ENCODE data around the gene MRPL52. TPM values are rescaled to one million over a fixed set of nuclear protein-coding genes. Genes with fewer than 3 reads are reported as not detected.
"Not testable (repeated sequence)": the region's sequence is repeated elsewhere in the genome, so short reads cannot be mapped to it uniquely, and the experiment has no call there.

The MRPL52 gene
- total and polyA plus RNA-seq, 7 experiments from 2014 or later = 32.9 to 189 (median 58.5) TPM

GRCh38 chr14:22854963-22855724 lies 25.5 kb downstream of the MRPL52 start:
- Mint-ChIP-seq H3K27me3 (peaks cover 0 to 26% (median 0%) of the 10 kb centered on the region in 5 donors), H3K9me3 (peaks cover 0 to 4% (median 0%) of the 10 kb centered on the region in 11 donors), H3K27ac (peak overlapping the region in 1 of 9 donors; percentile 14), H3K4me1 (peaks cover 8 to 40% (median 30%) of the 10 kb centered on the region in 7 donors), H3K36me3 (peaks cover 0 to 5% (median 0%) of the 10 kb centered on the region in 5 donors), H3K4me3 (peak overlapping the region in 3 of 10 donors; percentile 17 to 51 (median 17))
- ChIA-PET CTCF (interaction anchor here (0.5 to 10.8 kb wide), 27 partner anchors 11 to 1213 kb away, joined by 3 to 143 read pairs (median 4); partner anchors contain the start of genes HAUS4, LRP10 and OR6J1), POLR2A (interaction anchor here (0.9 to 1.6 kb wide), 6 partner anchors 18 to 315 kb away, joined by 3 to 8 read pairs (median 4); no protein-coding TSS in a partner anchor)
- Histone ChIP-seq H3K36me3 (ENCODE audit: control insufficient read depth in 2 of 3, insufficient read depth in 3 of 3, low read length in 3 of 3) (no peaks in the 10 kb centered on the region), H3K4me3 (ENCODE audit: low read length) (no peak overlapping the region), H3K4me1 (ENCODE audit: control insufficient read depth in 2 of 2, insufficient read depth in 2 of 2, low read length in 2 of 2) (peaks cover 13 to 14% of the 10 kb centered on the region in 2 donors), H3K9me3 (ENCODE audit: control insufficient read depth in 2 of 3, low read length in 3 of 3) (no peaks in the 10 kb centered on the region), H3K27me3 (ENCODE audit: control insufficient read depth in 2 of 2, insufficient read depth in 2 of 2, low read length in 2 of 2) (no peaks in the 10 kb centered on the region), H3K27ac (ENCODE audit: low read depth, low read length) (no peak overlapping the region)
- DNase-seq = no peak
- intact Hi-C loops (cut with micrococcal nuclease) = loop anchor here (5.0 to 10.0 kb wide), 3 partner anchors 268 to 990 kb away; partner anchors contain the start of gene DAD1 (in 1 of the 2)
- no peak for ATAC-seq

GRCh38 chr14:22856428-22856827 lies 26.7 kb downstream of the MRPL52 start:
- Histone ChIP-seq H3K4me3 (ENCODE audit: low read length) (no peak overlapping the region), H3K27ac (ENCODE audit: low read depth, low read length) (no peak overlapping the region), H3K4me1 (ENCODE audit: control insufficient read depth in 2 of 2, insufficient read depth in 2 of 2, low read length in 2 of 2) (peaks cover 13 to 14% of the 10 kb centered on the region in 2 donors), H3K27me3 (ENCODE audit: control insufficient read depth in 2 of 2, insufficient read depth in 2 of 2, low read length in 2 of 2) (no peaks in the 10 kb centered on the region), H3K36me3 (ENCODE audit: control insufficient read depth in 2 of 3, insufficient read depth in 3 of 3, low read length in 3 of 3) (no peaks in the 10 kb centered on the region), H3K9me3 (ENCODE audit: control insufficient read depth in 2 of 3, low read length in 3 of 3) (no peaks in the 10 kb centered on the region)
- DNase-seq (no peak), ATAC-seq (no peak)
- peaks cover 0 to 6% (median 0%) of the 10 kb centered on the region in 5 donors for H3K36me3 Mint-ChIP-seq
- intact Hi-C loops (cut with micrococcal nuclease) = loop anchor here (10.0 kb wide), 2 partner anchors 942 to 992 kb away; no protein-coding TSS in a partner anchor
- H3K27ac Mint-ChIP-seq = peak overlapping the region in 1 of 9 donors; percentile 2
- ChIA-PET POLR2A (interaction anchor here (4.0 kb wide), 1 partner anchor 15 kb away, joined by 29 read pairs; the partner anchor contains the start of gene LRP10), CTCF (interaction anchor here (0.9 to 10.8 kb wide), 3 partner anchors 25 to 35 kb away, joined by 3 to 143 read pairs (median 6); no protein-coding TSS in a partner anchor)
- H3K4me3 Mint-ChIP-seq = peak overlapping the region in 3 of 10 donors; percentile 1 to 6 (median 1)
- peaks cover 8 to 36% (median 30%) of the 10 kb centered on the region in 7 donors for H3K4me1 Mint-ChIP-seq
- peaks cover 0 to 38% (median 0%) of the 10 kb centered on the region in 5 donors for H3K27me3 Mint-ChIP-seq
- H3K9me3 Mint-ChIP-seq = peaks cover 0 to 5% (median 0%) of the 10 kb centered on the region in 11 donors

DNA sequence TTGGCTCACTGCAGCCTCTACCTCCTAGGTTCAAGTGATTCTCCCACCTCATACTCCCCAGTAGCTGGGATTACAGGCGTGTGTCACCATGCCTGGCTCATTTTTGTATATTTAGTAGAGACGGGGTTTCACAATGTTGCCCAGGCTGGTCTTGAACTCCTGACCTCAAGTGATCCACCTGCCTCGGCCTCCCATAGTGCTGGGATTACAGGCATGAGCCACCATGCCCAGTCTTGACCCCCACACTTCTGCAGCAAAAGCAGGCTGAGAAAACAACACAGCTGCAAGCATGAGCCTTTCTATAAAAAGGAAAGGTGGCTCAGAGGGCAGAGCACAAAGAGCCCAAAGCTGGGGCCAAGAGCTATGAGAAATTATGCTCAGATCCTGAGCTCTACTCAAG lies 30.7 kb downstream of the MRPL52 start:
- peaks cover 0 to 17% (median 0%) of the 10 kb centered on the region in 5 donors for H3K36me3 Mint-ChIP-seq
- peaks cover 0 to 10% (median 0%) of the 10 kb centered on the region in 11 donors for H3K9me3 Mint-ChIP-seq
- H3K9me3 ChIP-seq (ENCODE audit: control insufficient read depth in 2 of 3, low read length in 3 of 3); H3K27me3 ChIP-seq (ENCODE audit: control insufficient read depth in 2 of 2, insufficient read depth in 2 of 2, low read length in 2 of 2); H3K36me3 ChIP-seq (ENCODE audit: control insufficient read depth in 2 of 3, insufficient read depth in 3 of 3, low read length in 3 of 3); H3K27ac ChIP-seq (ENCODE audit: low read depth, low read length); H3K4me3 Mint-ChIP-seq; ATAC-seq; DNase-seq; H3K4me3 ChIP-seq (ENCODE audit: low read length); intact Hi-C loops (cut with micrococcal nuclease): not testable (repeated sequence)
- H3K27ac Mint-ChIP-seq = peak overlapping the region in 1 of 9 donors; percentile 21
- ChIA-PET CTCF (interaction anchor here (0.7 to 1.4 kb wide), 5 partner anchors 10 to 40 kb away, joined by 3 to 6 read pairs (median 4); no protein-coding TSS in a partner anchor), POLR2A (interaction anchor here (0.6 to 4.0 kb wide), 3 partner anchors 11 to 170 kb away, joined by 3 to 29 read pairs (median 4); partner anchors contain the start of gene LRP10)
- H3K4me1 ChIP-seq (ENCODE audit: control insufficient read depth in 2 of 2, insufficient read depth in 2 of 2, low read length in 2 of 2) = peaks cover 13 to 19% of the 10 kb centered on the region in 2 donors
- peaks cover 0 to 49% (median 3%) of the 10 kb centered on the region in 5 donors for H3K27me3 Mint-ChIP-seq
- peaks cover 11 to 35% (median 24%) of the 10 kb centered on the region in 7 donors for H3K4me1 Mint-ChIP-seq

DNA sequence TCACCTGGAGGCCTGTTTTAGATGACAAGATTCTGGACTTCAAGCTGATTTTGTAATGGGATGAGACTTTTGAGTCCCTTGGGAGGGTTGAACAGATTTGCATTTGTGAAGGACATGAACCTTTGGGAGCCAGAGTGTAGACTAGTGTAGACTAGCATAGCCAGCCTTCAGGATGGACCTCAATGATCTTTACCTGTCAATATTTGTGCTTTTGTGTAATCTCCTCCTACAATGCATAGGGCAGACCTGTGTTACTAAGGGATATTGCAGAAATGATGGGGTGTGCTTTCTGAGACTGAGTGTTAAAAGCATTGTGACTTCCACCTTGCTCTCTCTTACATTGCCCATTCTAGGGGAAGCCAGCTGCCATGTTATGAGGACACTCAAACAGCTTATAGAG lies 32.0 kb downstream of the MRPL52 start:
- DNase-seq = no peak
- Histone ChIP-seq H3K27me3 (ENCODE audit: control insufficient read depth in 2 of 2, insufficient read depth in 2 of 2, low read length in 2 of 2) (no peaks in the 10 kb centered on the region), H3K27ac (ENCODE audit: low read depth, low read length) (no peak overlapping the region), H3K4me1 (ENCODE audit: control insufficient read depth in 2 of 2, insufficient read depth in 2 of 2, low read length in 2 of 2) (peaks cover 13 to 22% of the 10 kb centered on the region in 2 donors), H3K4me3 (ENCODE audit: low read length) (no peak overlapping the region), H3K36me3 (ENCODE audit: control insufficient read depth in 2 of 3, insufficient read depth in 3 of 3, low read length in 3 of 3) (no peaks in the 10 kb centered on the region), H3K9me3 (ENCODE audit: control insufficient read depth in 2 of 3, low read length in 3 of 3) (no peaks in the 10 kb centered on the region)
- ChIA-PET POLR2A (interaction anchor here (2.1 kb wide), 1 partner anchor 9 kb away, joined by 8 read pairs; no protein-coding TSS in a partner anchor), CTCF (interaction anchor here (1.0 to 4.8 kb wide), 2 partner anchors 10 to 39 kb away, joined by 4 to 23 read pairs; no protein-coding TSS in a partner anchor)
- intact Hi-C loops (cut with micrococcal nuclease) = no loop called here
- ATAC-seq = no peak
- H3K9me3 Mint-ChIP-seq = peaks cover 0 to 9% (median 0%) of the 10 kb centered on the region in 11 donors
- peaks cover 0 to 42% (median 0%) of the 10 kb centered on the region in 5 donors for H3K27me3 Mint-ChIP-seq
- no peak overlapping the region for H3K4me3 Mint-ChIP-seq
- H3K4me1 Mint-ChIP-seq = peaks cover 11 to 39% (median 29%) of the 10 kb centered on the region in 7 donors
- H3K36me3 Mint-ChIP-seq = peaks cover 0 to 17% (median 0%) of the 10 kb centered on the region in 5 donors
- no peak overlapping the region for H3K27ac Mint-ChIP-seq

DNA sequence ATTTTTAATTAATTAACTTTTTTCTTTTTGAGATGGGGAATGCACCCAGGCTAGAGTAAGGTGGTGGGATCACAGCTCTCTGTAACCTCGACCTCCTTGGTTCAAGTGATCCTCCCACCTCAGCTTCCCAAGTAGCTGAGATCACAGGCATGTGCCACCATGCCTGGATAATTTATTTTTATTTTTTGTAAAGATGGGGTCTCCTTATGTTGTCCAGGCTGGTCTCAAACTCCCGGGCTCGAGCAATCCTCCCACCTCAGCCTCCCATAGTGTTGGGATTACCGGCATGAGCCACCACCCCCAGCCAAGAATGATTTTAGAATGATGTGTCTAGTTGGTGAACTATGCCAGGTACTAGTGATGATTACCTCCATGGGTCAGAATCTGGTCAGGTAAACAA lies 35.3 kb downstream of the MRPL52 start:
- POLR2A ChIA-PET = interaction anchor here (0.5 kb wide), 1 partner anchor 828 kb away, joined by 3 read pairs; no protein-coding TSS in a partner anchor
- no peak for DNase-seq
- Mint-ChIP-seq H3K36me3 (peaks cover 0 to 15% (median 0%) of the 10 kb centered on the region in 5 donors), H3K27me3 (peaks cover 0 to 24% (median 0%) of the 10 kb centered on the region in 5 donors), H3K4me3 (no peak overlapping the region), H3K27ac (peak overlapping the region in 2 of 9 donors; percentile 22 to 73), H3K9me3 (peaks cover 0 to 6% (median 0%) of the 10 kb centered on the region in 11 donors), H3K4me1 (peaks cover 2 to 26% (median 16%) of the 10 kb centered on the region in 7 donors)
- peaks cover 4 to 13% of the 10 kb centered on the region in 2 donors for H3K4me1 ChIP-seq (ENCODE audit: control insufficient read depth in 2 of 2, insufficient read depth in 2 of 2, low read length in 2 of 2)
- no peak overlapping the region for H3K27ac ChIP-seq (ENCODE audit: low read depth, low read length)
- H3K9me3 ChIP-seq (ENCODE audit: control insufficient read depth in 2 of 3, low read length in 3 of 3) = no peaks in the 10 kb centered on the region
- intact Hi-C loops (cut with micrococcal nuclease) = no loop called here
- ATAC-seq = no peak
- no peaks in the 10 kb centered on the region for H3K27me3 ChIP-seq (ENCODE audit: control insufficient read depth in 2 of 2, insufficient read depth in 2 of 2, low read length in 2 of 2)
- CTCF ChIA-PET = interaction anchor here (0.8 to 4.8 kb wide), 4 partner anchors 10 to 42 kb away, joined by 3 to 23 read pairs (median 6); no protein-coding TSS in a partner anchor
- H3K36me3 ChIP-seq (ENCODE audit: control insufficient read depth in 2 of 3, insufficient read depth in 3 of 3, low read length in 3 of 3) = no peaks in the 10 kb centered on the region
- no peak overlapping the region for H3K4me3 ChIP-seq (ENCODE audit: low read length)
